ENCODE measurements around the gene SLC13A2.

DNA sequence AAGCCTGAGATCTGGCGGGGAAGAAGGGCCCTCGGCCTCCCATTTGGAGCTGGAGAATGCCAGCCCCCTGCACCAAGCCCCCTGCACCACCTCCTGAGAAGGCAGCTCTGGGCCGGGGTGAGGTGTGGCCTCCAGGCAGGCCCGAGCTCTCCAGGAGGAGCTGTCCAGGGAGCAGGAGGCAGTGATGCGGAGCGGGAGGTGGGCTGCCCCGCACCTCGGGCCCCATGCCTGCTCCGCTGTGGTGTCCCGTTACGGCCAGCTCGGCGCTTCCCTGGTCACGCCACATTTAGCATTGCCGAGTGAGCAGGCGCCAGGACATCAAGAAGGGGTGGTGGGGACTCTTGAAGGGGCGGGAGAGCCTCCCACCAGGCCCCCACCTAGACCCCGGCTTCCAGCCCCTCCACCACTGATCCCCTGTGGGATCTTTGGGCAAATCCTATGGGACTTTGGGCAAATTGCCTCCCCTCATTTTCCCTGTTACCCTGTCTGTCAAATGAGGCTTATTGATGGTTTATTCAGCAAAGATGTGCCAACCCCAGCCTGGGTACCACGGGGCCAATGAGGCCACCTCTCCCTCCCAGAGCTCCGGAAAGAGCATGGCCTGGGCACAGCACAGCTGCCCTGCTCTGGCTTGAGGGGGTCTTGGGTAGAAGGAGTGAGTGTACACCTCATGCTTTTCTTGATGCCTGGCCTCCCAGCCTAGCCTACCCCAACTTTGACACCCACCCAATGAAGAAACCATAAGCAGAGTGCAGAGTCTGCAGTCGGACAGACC lies 48.1 kb downstream of the SLC13A2 start:
- TF ChIP-seq, protein P1, sequence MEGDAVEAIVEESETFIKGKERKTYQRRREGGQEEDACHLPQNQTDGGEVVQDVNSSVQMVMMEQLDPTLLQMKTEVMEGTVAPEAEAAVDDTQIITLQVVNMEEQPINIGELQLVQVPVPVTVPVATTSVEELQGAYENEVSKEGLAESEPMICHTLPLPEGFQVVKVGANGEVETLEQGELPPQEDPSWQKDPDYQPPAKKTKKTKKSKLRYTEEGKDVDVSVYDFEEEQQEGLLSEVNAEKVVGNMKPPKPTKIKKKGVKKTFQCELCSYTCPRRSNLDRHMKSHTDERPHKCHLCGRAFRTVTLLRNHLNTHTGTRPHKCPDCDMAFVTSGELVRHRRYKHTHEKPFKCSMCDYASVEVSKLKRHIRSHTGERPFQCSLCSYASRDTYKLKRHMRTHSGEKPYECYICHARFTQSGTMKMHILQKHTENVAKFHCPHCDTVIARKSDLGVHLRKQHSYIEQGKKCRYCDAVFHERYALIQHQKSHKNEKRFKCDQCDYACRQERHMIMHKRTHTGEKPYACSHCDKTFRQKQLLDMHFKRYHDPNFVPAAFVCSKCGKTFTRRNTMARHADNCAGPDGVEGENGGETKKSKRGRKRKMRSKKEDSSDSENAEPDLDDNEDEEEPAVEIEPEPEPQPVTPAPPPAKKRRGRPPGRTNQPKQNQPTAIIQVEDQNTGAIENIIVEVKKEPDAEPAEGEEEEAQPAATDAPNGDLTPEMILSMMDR (IDR thresholded peaks at IDR 0.05), result no peak
- no peak for TF ChIP-seq POLR2A (IDR thresholded peaks at IDR 0.05)
